NT2/D1 (cell line): ENCODE results near the gene DSCAM.

Source experiments
- SUZ12 ChIP-seq: IDR thresholded peaks from 2 replicates; pipeline ENCODE4 v1.6.1; 2011; ENCODE audit not compliant: insufficient read length, insufficient read depth; ENCODE audit errors: extremely low read depth
- YY1 ChIP-seq: IDR thresholded peaks from 2 replicates; pipeline ENCODE4 v1.6.1; 2011; ENCODE audit not compliant: insufficient read length, insufficient read depth
- ZNF274 ChIP-seq: IDR thresholded peaks from 2 replicates; pipeline ENCODE4 v1.6.1; 2011; ENCODE audit warnings: mild to moderate bottlenecking, low read depth, low read length

- TF ChIP-seq SUZ12 (no peak), YY1 (no peak), ZNF274 (no peak)
Measured at GRCh38 chr21:40060083-40060677, 786.8 kb downstream of the DSCAM start.
